Retinal pigment epithelial cell (primary cell): Measurements from ENCODE around the gene BTRC.

Source experiments
- DNase-seq: peaks from one replicate; pipeline ENCODE4 v3.0.0-alpha.2; 2010; ENCODE audit warnings: low read depth
- H3K4me3 ChIP-seq: 2 replicates; pipeline ENCODE4 v1.5.1; 2011; ENCODE audit warnings: mild to moderate bottlenecking, low read length, control low read depth, moderate library complexity
- TF ChIP-seq, protein P1 (sequence below): conservative IDR thresholded peaks from 2 replicates; pipeline ENCODE4 v1.5.1; 2011; ENCODE audit warnings: low read depth, low read length, control low read depth, inconsistent platforms

Gene BTRC

DNA sequence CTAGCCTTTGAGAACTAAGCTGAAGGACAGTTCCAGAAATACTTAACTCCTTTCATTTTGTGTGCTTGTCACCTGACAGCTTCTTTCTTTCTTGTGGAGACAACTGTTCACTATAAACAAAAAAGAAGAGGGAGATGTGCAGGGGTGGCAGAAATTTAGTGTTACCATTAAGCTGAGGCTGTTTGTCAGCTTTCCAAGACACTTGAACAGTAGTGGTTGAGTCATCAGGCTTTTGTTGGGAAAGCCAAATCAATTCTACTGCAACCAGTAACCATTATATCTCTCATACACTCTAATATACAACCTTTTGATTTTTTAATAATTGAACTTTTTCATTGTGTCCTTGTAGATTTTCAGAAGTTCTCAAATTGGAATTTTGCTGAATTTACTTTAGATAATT is 158.8 kb downstream of the BTRC start:
- no peak overlapping the region for H3K4me3 ChIP-seq
- DNase-seq: no peak
- TF ChIP-seq, protein P1, sequence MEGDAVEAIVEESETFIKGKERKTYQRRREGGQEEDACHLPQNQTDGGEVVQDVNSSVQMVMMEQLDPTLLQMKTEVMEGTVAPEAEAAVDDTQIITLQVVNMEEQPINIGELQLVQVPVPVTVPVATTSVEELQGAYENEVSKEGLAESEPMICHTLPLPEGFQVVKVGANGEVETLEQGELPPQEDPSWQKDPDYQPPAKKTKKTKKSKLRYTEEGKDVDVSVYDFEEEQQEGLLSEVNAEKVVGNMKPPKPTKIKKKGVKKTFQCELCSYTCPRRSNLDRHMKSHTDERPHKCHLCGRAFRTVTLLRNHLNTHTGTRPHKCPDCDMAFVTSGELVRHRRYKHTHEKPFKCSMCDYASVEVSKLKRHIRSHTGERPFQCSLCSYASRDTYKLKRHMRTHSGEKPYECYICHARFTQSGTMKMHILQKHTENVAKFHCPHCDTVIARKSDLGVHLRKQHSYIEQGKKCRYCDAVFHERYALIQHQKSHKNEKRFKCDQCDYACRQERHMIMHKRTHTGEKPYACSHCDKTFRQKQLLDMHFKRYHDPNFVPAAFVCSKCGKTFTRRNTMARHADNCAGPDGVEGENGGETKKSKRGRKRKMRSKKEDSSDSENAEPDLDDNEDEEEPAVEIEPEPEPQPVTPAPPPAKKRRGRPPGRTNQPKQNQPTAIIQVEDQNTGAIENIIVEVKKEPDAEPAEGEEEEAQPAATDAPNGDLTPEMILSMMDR: no peak

DNA sequence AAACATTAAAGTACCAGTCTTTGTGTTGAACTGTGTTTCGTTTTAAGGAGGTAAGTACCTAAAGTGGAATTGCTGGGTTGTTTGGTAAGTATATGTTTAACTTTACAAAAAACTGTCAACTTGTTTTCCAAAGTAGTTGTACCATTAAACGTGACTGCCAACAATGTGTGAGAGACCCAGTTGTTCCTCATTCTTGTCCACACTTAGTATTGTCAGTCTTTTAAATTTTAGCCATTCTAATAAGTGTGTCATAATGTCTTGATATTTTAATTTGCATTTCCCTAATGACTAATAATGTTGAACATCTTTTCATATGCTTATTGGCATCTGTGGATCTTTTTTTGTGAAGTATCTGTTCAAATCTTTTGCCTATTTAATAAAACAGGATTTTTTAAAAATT is 159.8 kb downstream of the BTRC start:
- no peak overlapping the region for H3K4me3 ChIP-seq
- TF ChIP-seq, protein P1: no peak
- no peak for DNase-seq

DNA sequence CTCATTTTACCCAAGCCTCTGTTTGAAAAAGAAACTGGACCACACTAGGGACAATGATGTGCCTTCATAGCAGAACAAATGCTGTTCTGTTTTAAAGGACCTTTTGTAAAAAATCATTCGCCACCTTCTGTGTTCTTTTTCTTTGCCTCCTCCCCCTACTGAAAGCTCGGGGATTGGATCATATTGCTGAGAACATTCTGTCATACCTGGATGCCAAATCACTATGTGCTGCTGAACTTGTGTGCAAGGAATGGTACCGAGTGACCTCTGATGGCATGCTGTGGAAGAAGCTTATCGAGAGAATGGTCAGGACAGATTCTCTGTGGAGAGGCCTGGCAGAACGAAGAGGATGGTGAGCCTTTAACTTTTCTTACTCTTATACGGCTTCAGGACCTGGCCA is 171.9 kb downstream of the BTRC start:
- H3K4me3 ChIP-seq: no peak overlapping the region
- TF ChIP-seq, protein P1: no peak
- no peak for DNase-seq

DNA sequence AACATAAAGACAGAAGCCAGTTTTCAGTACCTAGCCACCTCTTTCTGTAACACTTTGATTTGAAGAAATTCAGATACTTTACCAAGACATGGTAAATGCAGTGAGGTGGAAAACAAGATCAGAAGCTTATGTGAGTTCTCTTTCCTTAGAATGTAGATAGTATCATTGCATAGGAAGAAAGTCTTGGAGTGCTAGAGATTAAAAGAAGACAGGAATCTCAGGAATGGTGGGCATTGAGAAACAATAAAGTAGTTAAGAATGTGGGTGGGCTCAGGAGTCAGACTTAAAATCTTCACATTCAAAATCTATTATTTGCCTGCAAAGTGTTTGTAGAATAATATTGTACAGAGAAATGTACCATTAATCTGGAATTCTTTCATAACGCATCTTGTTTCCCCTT is 175.2 kb downstream of the BTRC start:
- peak; percentile 45 for DNase-seq
- TF ChIP-seq, protein P1: no peak

DNA sequence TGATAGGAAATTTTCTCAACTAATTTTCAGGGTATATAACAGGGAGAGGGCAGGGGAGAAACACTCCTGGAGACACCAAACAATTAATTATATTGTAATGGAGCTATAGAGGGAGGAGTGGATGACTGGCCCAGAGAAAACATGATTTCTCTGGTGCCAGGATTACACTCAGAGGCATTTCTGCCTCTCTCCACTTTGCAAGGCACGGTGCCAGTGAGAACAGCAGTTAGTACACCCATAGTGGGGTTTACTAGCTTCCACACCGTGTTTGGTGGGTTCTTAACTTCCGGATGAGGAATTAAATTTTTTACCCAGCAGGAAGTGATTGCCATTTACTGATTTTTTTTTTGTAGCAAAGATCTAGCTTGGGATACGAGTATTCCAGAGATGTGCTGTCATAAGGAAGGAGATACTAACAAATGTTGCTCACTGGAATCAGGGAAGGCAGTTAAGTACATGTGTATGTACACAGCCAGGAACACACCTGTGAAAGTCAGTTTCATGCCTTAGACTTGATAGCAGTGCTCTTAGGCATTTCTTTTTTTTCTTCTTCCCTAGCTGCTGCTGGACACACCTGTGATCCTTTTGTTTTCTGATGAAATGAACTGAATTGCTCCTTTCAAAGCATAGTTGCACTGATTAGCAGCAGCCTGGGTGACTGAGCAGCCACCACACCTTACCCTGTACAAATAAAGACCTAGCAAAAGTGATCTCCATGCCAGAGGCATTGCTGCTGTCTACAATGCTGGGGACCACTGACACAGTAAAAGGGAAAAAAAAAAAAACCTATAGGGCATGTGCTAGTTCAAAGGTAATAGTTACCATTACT is 176.0 kb downstream of the BTRC start:
- DNase-seq: no peak
- peak overlapping the region; percentile 0 for H3K4me3 ChIP-seq

More for the DNA sequence above, 175.2 kb downstream of the BTRC start:
- no peak overlapping the region for H3K4me3 ChIP-seq

DNA sequence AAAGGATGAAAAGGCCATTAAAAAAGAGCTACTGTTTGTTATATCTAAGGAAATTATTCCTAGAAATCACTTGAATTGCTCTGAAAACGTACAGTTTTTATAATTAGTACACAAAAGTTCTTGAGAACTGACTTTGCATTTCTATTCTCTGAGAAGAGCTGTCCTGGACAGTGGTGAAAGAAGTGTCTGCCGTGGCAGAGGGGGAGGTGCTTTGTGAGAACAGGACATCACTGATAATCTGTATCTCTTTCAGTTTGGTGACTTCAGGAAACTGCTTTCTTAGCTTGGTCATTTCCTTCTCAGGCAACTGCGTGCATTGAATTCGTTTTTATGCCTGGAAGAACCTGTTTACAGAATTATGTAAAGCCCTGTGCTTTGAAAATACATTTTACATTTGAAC is 182.0 kb downstream of the BTRC start:
- TF ChIP-seq, protein P1: no peak
- no peak overlapping the region for H3K4me3 ChIP-seq
- no peak for DNase-seq

More for the DNA sequence above, 176.0 kb downstream of the BTRC start:
- TF ChIP-seq, protein P1: no peak

DNA sequence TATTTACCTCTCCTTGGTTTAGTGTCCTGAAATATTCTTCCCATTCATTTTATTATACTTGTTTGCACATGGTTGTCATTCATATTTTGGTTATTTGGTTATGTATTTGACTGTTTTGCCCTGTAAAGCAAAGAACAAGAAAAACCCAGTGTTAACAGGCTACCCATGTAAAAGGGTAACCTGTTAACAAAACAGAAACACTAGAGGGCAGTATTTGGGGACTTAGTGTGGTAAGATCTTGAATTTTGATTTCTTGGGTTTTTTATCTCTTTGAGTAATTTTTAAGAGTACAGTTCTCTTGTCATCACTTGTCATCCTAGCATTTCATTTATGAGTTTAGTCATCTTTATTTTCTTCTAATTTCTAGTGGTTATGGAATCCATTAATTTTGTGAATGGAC is 182.8 kb downstream of the BTRC start:
- H3K4me3 ChIP-seq: no peak overlapping the region
- TF ChIP-seq, protein P1: peak; percentile 52
- no peak for DNase-seq
